ENCODE data around the gene PFKFB2.

The PFKFB2 gene

GRCh38 chr1:207059881-207060280, 6.8 kb downstream of the PFKFB2 start:
- Histone ChIP-seq H3K27me3 (ENCODE audit: insufficient read depth, low read length, poor library complexity) (no peaks in the 10 kb centered on the region), H3K4me1 (ENCODE audit: control insufficient read depth, low read depth, low read length) (no peaks in the 10 kb centered on the region), H2AK5ac (ENCODE audit: low read length) (no peak overlapping the region), H3K56ac (ENCODE audit: low read length) (no peak overlapping the region), H3K4me2 (ENCODE audit: low read length) (no peak overlapping the region), H3K27ac (ENCODE audit: low read depth, low read length) (no peak overlapping the region), H3K18ac (ENCODE audit: low read length) (no peak overlapping the region), H3K36me3 (ENCODE audit: control insufficient read depth, insufficient read depth, low read length) (no peaks in the 10 kb centered on the region), H3K4ac (ENCODE audit: low read depth, low read length) (no peak overlapping the region), H3K79me1 (ENCODE audit: low read length) (no peaks in the 10 kb centered on the region), H3K23ac (ENCODE audit: low read length) (no peak overlapping the region), H3K4me3 (ENCODE audit: low read length) (no peak overlapping the region), H4K8ac (ENCODE audit: low read depth, low read length) (no peak overlapping the region), H2BK120ac (ENCODE audit: low read depth, low read length) (no peak overlapping the region), H3K9ac (ENCODE audit: low read length) (no peak overlapping the region), H4K5ac (ENCODE audit: low read length) (no peak overlapping the region), H2BK15ac (replicated peaks; ENCODE audit: low read depth) (no peak overlapping the region), H3K79me2 (ENCODE audit: control insufficient read depth, insufficient read depth, low read length) (no peaks in the 10 kb centered on the region), H2BK5ac (ENCODE audit: low read length) (no peak overlapping the region)
- DNase-seq: no peak
- no CpG with 5 or more reads among the region's 4 CpGs for WGBS (ENCODE audit: extremely low coverage, insufficient coverage, low lambda C conversion rate)

- H3K4ac ChIP-seq (ENCODE audit: low read depth, low read length): no peak overlapping the region
These were observed 7.5 kb downstream of the PFKFB2 start for GRCh38 chr1:207060596-207060995.

GRCh38 chr1:207062058-207062457, 9.0 kb downstream of the PFKFB2 start:
- no CpG with 5 or more reads among the region's 1 CpG for WGBS (ENCODE audit: extremely low coverage, insufficient coverage, low lambda C conversion rate)
- Histone ChIP-seq H3K18ac (ENCODE audit: low read length) (no peak overlapping the region), H3K23ac (ENCODE audit: low read length) (no peak overlapping the region), H3K56ac (ENCODE audit: low read length) (no peak overlapping the region), H3K27me3 (ENCODE audit: insufficient read depth, low read length, poor library complexity) (no peaks in the 10 kb centered on the region), H2BK15ac (replicated peaks; ENCODE audit: low read depth) (no peak overlapping the region), H2AK5ac (ENCODE audit: low read length) (no peak overlapping the region), H3K27ac (ENCODE audit: low read depth, low read length) (no peak overlapping the region), H3K4me3 (ENCODE audit: low read length) (no peak overlapping the region), H3K79me1 (ENCODE audit: low read length) (no peaks in the 10 kb centered on the region), H3K36me3 (ENCODE audit: control insufficient read depth, insufficient read depth, low read length) (no peaks in the 10 kb centered on the region), H4K8ac (ENCODE audit: low read depth, low read length) (no peak overlapping the region), H4K5ac (ENCODE audit: low read length) (no peak overlapping the region), H2BK5ac (ENCODE audit: low read length) (no peak overlapping the region), H3K4ac (ENCODE audit: low read depth, low read length) (no peak overlapping the region), H3K4me1 (ENCODE audit: control insufficient read depth, low read depth, low read length) (no peaks in the 10 kb centered on the region), H3K9ac (ENCODE audit: low read length) (no peak overlapping the region), H3K4me2 (ENCODE audit: low read length) (no peak overlapping the region), H3K79me2 (ENCODE audit: control insufficient read depth, insufficient read depth, low read length) (no peaks in the 10 kb centered on the region), H2BK120ac (ENCODE audit: low read depth, low read length) (no peak overlapping the region)
- no peak for DNase-seq

More at GRCh38 chr1:207060596-207060995, 7.5 kb downstream of the PFKFB2 start:
- no peak overlapping the region for H3K18ac ChIP-seq (ENCODE audit: low read length)
- no peak overlapping the region for H3K23ac ChIP-seq (ENCODE audit: low read length)
- H4K8ac ChIP-seq (ENCODE audit: low read depth, low read length): no peak overlapping the region
- H3K27ac ChIP-seq (ENCODE audit: low read depth, low read length): no peak overlapping the region
- H3K4me2 ChIP-seq (ENCODE audit: low read length): no peak overlapping the region
- H2BK120ac ChIP-seq (ENCODE audit: low read depth, low read length): no peak overlapping the region
- no peaks in the 10 kb centered on the region for H3K36me3 ChIP-seq (ENCODE audit: control insufficient read depth, insufficient read depth, low read length)
- H3K4me1 ChIP-seq (ENCODE audit: control insufficient read depth, low read depth, low read length): no peaks in the 10 kb centered on the region
- no peaks in the 10 kb centered on the region for H3K79me1 ChIP-seq (ENCODE audit: low read length)
- H3K79me2 ChIP-seq (ENCODE audit: control insufficient read depth, insufficient read depth, low read length): no peaks in the 10 kb centered on the region
- no peak overlapping the region for H3K4me3 ChIP-seq (ENCODE audit: low read length)
- H4K5ac ChIP-seq (ENCODE audit: low read length): no peak overlapping the region
- H3K27me3 ChIP-seq (ENCODE audit: insufficient read depth, low read length, poor library complexity): no peaks in the 10 kb centered on the region
- no peak overlapping the region for H2BK15ac ChIP-seq (replicated peaks; ENCODE audit: low read depth)
- no peak overlapping the region for H3K9ac ChIP-seq (ENCODE audit: low read length)
- WGBS (ENCODE audit: extremely low coverage, insufficient coverage, low lambda C conversion rate): no CpG with 5 or more reads among the region's 3 CpGs
- no peak overlapping the region for H2AK5ac ChIP-seq (ENCODE audit: low read length)
- no peak for DNase-seq
- no peak overlapping the region for H2BK5ac ChIP-seq (ENCODE audit: low read length)
- no peak overlapping the region for H3K56ac ChIP-seq (ENCODE audit: low read length)

- Histone ChIP-seq H4K8ac (ENCODE audit: low read depth, low read length) (no peak overlapping the region), H3K4me2 (ENCODE audit: low read length) (no peak overlapping the region), H2BK15ac (replicated peaks; ENCODE audit: low read depth) (no peak overlapping the region), H3K79me1 (ENCODE audit: low read length) (no peaks in the 10 kb centered on the region), H2AK5ac (ENCODE audit: low read length) (no peak overlapping the region), H3K23ac (ENCODE audit: low read length) (no peak overlapping the region), H3K18ac (ENCODE audit: low read length) (no peak overlapping the region), H3K36me3 (ENCODE audit: control insufficient read depth, insufficient read depth, low read length) (no peaks in the 10 kb centered on the region), H3K9ac (ENCODE audit: low read length) (no peak overlapping the region), H3K27ac (ENCODE audit: low read depth, low read length) (no peak overlapping the region), H2BK120ac (ENCODE audit: low read depth, low read length) (no peak overlapping the region), H3K79me2 (ENCODE audit: control insufficient read depth, insufficient read depth, low read length) (no peaks in the 10 kb centered on the region), H4K5ac (ENCODE audit: low read length) (no peak overlapping the region), H3K27me3 (ENCODE audit: insufficient read depth, low read length, poor library complexity) (no peaks in the 10 kb centered on the region), H3K4me3 (ENCODE audit: low read length) (no peak overlapping the region), H3K4ac (ENCODE audit: low read depth, low read length) (no peak overlapping the region), H3K56ac (ENCODE audit: low read length) (no peak overlapping the region), H3K4me1 (ENCODE audit: control insufficient read depth, low read depth, low read length) (no peaks in the 10 kb centered on the region), H2BK5ac (ENCODE audit: low read length) (no peak overlapping the region)
- DNase-seq: no peak
- no CpG with 5 or more reads among the region's 5 CpGs for WGBS (ENCODE audit: extremely low coverage, insufficient coverage, low lambda C conversion rate)
These were observed 9.9 kb downstream of the PFKFB2 start for GRCh38 chr1:207063014-207063413.

GRCh38 chr1:207064561-207064960, 11.5 kb downstream of the PFKFB2 start:
- no CpG with 5 or more reads among the region's 8 CpGs for WGBS (ENCODE audit: extremely low coverage, insufficient coverage, low lambda C conversion rate)
- no peaks in the 10 kb centered on the region for H3K36me3 ChIP-seq (ENCODE audit: control insufficient read depth, insufficient read depth, low read length)

GRCh38 chr1:207067185-207067584, 14.1 kb downstream of the PFKFB2 start:
- Histone ChIP-seq H2BK15ac (replicated peaks; ENCODE audit: low read depth) (no peak overlapping the region), H4K5ac (ENCODE audit: low read length) (no peak overlapping the region), H3K4ac (ENCODE audit: low read depth, low read length) (no peak overlapping the region), H2AK5ac (ENCODE audit: low read length) (no peak overlapping the region), H3K4me2 (ENCODE audit: low read length) (no peak overlapping the region), H2BK5ac (ENCODE audit: low read length) (no peak overlapping the region), H3K79me1 (ENCODE audit: low read length) (no peaks in the 10 kb centered on the region), H3K36me3 (ENCODE audit: control insufficient read depth, insufficient read depth, low read length) (no peaks in the 10 kb centered on the region), H3K18ac (ENCODE audit: low read length) (no peak overlapping the region), H3K4me1 (ENCODE audit: control insufficient read depth, low read depth, low read length) (no peaks in the 10 kb centered on the region), H3K27ac (ENCODE audit: low read depth, low read length) (no peak overlapping the region), H3K4me3 (ENCODE audit: low read length) (no peak overlapping the region), H2BK120ac (ENCODE audit: low read depth, low read length) (no peak overlapping the region), H3K56ac (ENCODE audit: low read length) (no peak overlapping the region), H3K79me2 (ENCODE audit: control insufficient read depth, insufficient read depth, low read length) (no peaks in the 10 kb centered on the region), H3K23ac (ENCODE audit: low read length) (no peak overlapping the region), H3K27me3 (ENCODE audit: insufficient read depth, low read length, poor library complexity) (no peaks in the 10 kb centered on the region), H4K8ac (ENCODE audit: low read depth, low read length) (no peak overlapping the region), H3K9ac (ENCODE audit: low read length) (no peak overlapping the region)
- no CpG with 5 or more reads among the region's 3 CpGs for WGBS (ENCODE audit: extremely low coverage, insufficient coverage, low lambda C conversion rate)
- DNase-seq: no peak

More at GRCh38 chr1:207064561-207064960, 11.5 kb downstream of the PFKFB2 start:
- H3K56ac ChIP-seq (ENCODE audit: low read length): no peak overlapping the region
- H3K4ac ChIP-seq (ENCODE audit: low read depth, low read length): no peak overlapping the region
- H3K9ac ChIP-seq (ENCODE audit: low read length): no peak overlapping the region
- H3K4me3 ChIP-seq (ENCODE audit: low read length): no peak overlapping the region
- no peak overlapping the region for H4K8ac ChIP-seq (ENCODE audit: low read depth, low read length)
- no peaks in the 10 kb centered on the region for H3K79me1 ChIP-seq (ENCODE audit: low read length)
- no peaks in the 10 kb centered on the region for H3K4me1 ChIP-seq (ENCODE audit: control insufficient read depth, low read depth, low read length)
- DNase-seq: no peak
- no peak overlapping the region for H2BK5ac ChIP-seq (ENCODE audit: low read length)
- H3K23ac ChIP-seq (ENCODE audit: low read length): no peak overlapping the region
- no peaks in the 10 kb centered on the region for H3K27me3 ChIP-seq (ENCODE audit: insufficient read depth, low read length, poor library complexity)
- no peak overlapping the region for H2BK120ac ChIP-seq (ENCODE audit: low read depth, low read length)
- H4K5ac ChIP-seq (ENCODE audit: low read length): no peak overlapping the region
- no peaks in the 10 kb centered on the region for H3K79me2 ChIP-seq (ENCODE audit: control insufficient read depth, insufficient read depth, low read length)
- no peak overlapping the region for H2BK15ac ChIP-seq (replicated peaks; ENCODE audit: low read depth)
- no peak overlapping the region for H2AK5ac ChIP-seq (ENCODE audit: low read length)
- no peak overlapping the region for H3K4me2 ChIP-seq (ENCODE audit: low read length)
- H3K18ac ChIP-seq (ENCODE audit: low read length): no peak overlapping the region
- H3K27ac ChIP-seq (ENCODE audit: low read depth, low read length): no peak overlapping the region

Measured in mesendoderm (in vitro differentiated cells).